ENCODE data around the gene KRTAP1-4.

DNA sequence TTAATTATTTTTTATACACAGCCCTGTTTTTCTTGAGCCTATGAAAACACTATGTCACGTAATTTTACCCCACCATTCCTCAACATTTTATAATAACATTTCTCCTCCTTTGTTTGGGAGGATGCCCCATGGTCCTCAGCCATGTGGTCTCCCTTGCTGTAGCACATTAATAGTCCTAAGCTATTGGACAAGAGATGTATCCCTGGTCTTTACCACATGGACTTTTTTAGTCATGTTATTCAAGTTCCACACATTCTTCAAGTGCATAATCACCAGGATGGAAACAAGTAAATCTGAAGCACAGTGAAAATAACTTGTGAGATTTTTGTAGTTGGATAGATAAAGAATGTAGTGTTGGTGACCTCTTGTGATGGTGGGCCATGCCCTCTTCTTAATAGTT lies 32.0 kb upstream of the KRTAP1-4 start:
- TF ChIP-seq, protein P1, sequence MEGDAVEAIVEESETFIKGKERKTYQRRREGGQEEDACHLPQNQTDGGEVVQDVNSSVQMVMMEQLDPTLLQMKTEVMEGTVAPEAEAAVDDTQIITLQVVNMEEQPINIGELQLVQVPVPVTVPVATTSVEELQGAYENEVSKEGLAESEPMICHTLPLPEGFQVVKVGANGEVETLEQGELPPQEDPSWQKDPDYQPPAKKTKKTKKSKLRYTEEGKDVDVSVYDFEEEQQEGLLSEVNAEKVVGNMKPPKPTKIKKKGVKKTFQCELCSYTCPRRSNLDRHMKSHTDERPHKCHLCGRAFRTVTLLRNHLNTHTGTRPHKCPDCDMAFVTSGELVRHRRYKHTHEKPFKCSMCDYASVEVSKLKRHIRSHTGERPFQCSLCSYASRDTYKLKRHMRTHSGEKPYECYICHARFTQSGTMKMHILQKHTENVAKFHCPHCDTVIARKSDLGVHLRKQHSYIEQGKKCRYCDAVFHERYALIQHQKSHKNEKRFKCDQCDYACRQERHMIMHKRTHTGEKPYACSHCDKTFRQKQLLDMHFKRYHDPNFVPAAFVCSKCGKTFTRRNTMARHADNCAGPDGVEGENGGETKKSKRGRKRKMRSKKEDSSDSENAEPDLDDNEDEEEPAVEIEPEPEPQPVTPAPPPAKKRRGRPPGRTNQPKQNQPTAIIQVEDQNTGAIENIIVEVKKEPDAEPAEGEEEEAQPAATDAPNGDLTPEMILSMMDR (IDR thresholded peaks at IDR 0.05; ENCODE audit: insufficient read depth, low read length): no peak
- TF ChIP-seq GABPA (IDR thresholded peaks at IDR 0.05; ENCODE audit: low read depth) (no peak), POLR2AphosphoS5 (IDR thresholded peaks at IDR 0.05; ENCODE audit: low read depth) (no peak), REST (IDR thresholded peaks at IDR 0.05; ENCODE audit: insufficient replicate concordance, low read depth) (no peak), SPI1 (IDR thresholded peaks at IDR 0.05; ENCODE audit: borderline replicate concordance, low read depth) (no peak)

All from HL-60 (cell line).